B cell (primary cell): ENCODE measurements around the gene DTD1. TPM values are rescaled to one million over a fixed set of nuclear protein-coding genes. Genes with fewer than 3 reads are reported as not detected.

Experiments used
- ATAC-seq: fragments of 200-7000 bp; cut with Tn5 transposase; one replicate; pipeline ENCODE4 v1.10.0; 2021; ENCODE audit warnings: low read depth, mild to moderate bottlenecking, moderate number of reproducible peaks, moderate library complexity
- CTCF ChIA-PET: fragments of 350-600 bp; sonication (Branson Sonifier 250); formaldehyde crosslinking; loops from one replicate; lab custom pipeline; 2021; ENCODE audit warnings: antibody characterized with exemption, inconsistent platforms; lab: Charles Lee
- POLR2A ChIA-PET: fragments of 350-600 bp; sonication (Branson Sonifier 250); formaldehyde crosslinking; loops from one replicate; lab custom pipeline; 2021; ENCODE audit warnings: antibody characterized with exemption; lab: Charles Lee
- DNase-seq: peaks from one replicate; pipeline ENCODE4 v3.0.0; 2013
- H2AFZ ChIP-seq: 2 replicates; pipeline ENCODE4 v1.6.1; 2012; ENCODE audit warnings: mild to moderate bottlenecking, low read depth, low read length; ENCODE audit not compliant: insufficient read depth, poor library complexity, severe bottlenecking
- H3K27ac ChIP-seq, 2 donors: 1 replicate in 1 of 2; 2 replicates in 1 of 2; pipeline ENCODE4 v1.5.1; 2012 to 2013; ENCODE audit warnings: low read length in 2 of 2, mild to moderate bottlenecking in 2 of 2, moderate library complexity in 1 of 2
- H3K27me3 ChIP-seq, 4 experiments: fragments of 200-600 bp in 1 of 4; sonication (generic) in 1 of 4; replicated peaks in 1 of 4; 1 replicate in 2 of 4; 2 replicates in 2 of 4; pipeline versions ENCODE4 v1.6.1 to v1.7.0; 2013 to 2016; ENCODE audit warnings: low read length in 3 of 4, mild to moderate bottlenecking in 2 of 4, mixed read lengths in 1 of 4, moderate library complexity in 1 of 4; ENCODE audit not compliant: insufficient read depth in 4 of 4, control insufficient read depth in 3 of 4; ENCODE audit errors: control extremely low read depth in 1 of 4
- H3K36me3 ChIP-seq, 2 experiments: replicated peaks in 1 of 2; 1 replicate in 1 of 2; 2 replicates in 1 of 2; pipeline versions ENCODE4 v1.6.1 to v1.7.1; 2013; ENCODE audit warnings: low read length in 1 of 2; ENCODE audit not compliant: insufficient read depth in 2 of 2, control insufficient read depth in 1 of 2; ENCODE audit errors: control extremely low read depth in 1 of 2, extremely low read depth in 1 of 2
- H3K4me1 ChIP-seq, 2 donors: fragments of 200-600 bp in 1 of 2; sonication (generic) in 1 of 2; 1 replicate in 1 of 2; 2 replicates in 1 of 2; pipeline versions ENCODE4 v1.5.1 to v1.6.1; 2013 to 2017; ENCODE audit warnings: low read length in 2 of 2; ENCODE audit not compliant: control insufficient read depth in 2 of 2, insufficient read depth in 2 of 2
- H3K4me2 ChIP-seq: replicated peaks from 2 replicates; pipeline ENCODE3; 2012; ENCODE audit warnings: mild to moderate bottlenecking, low read depth, low read length; ENCODE audit not compliant: poor library complexity, severe bottlenecking
- H3K4me3 ChIP-seq, 5 experiments: fragments of 200-600 bp in 1 of 5; sonication (generic) in 1 of 5; 1 replicate in 3 of 5; 2 replicates in 2 of 5; pipeline versions ENCODE4 v1.5.1 to v1.7.0; 2011 to 2016; ENCODE audit warnings: low read length in 4 of 5, mild to moderate bottlenecking in 4 of 5, low read depth in 2 of 5, control low read depth in 1 of 5, moderate library complexity in 1 of 5; ENCODE audit not compliant: insufficient read depth in 1 of 5; ENCODE audit errors: control extremely low read depth in 1 of 5, extremely low read depth in 1 of 5
- H3K79me2 ChIP-seq: fragments of 200-600 bp; sonication (generic); one replicate; pipeline ENCODE4 v1.6.0; 2016; ENCODE audit warnings: low read length; ENCODE audit not compliant: control insufficient read depth, insufficient read depth
- H3K9ac ChIP-seq: fragments of 200-600 bp; sonication (generic); 2 replicates; pipeline ENCODE4 v1.6.1; 2017; ENCODE audit warnings: mild to moderate bottlenecking, low read length, moderate library complexity
- H3K9me3 ChIP-seq, 3 donors: one replicate each; pipeline versions ENCODE4 v1.6.1 to v1.7.1; 2013; ENCODE audit warnings: low read length in 2 of 3; ENCODE audit not compliant: control insufficient read depth in 2 of 3, insufficient read depth in 1 of 3; ENCODE audit errors: control extremely low read depth in 1 of 3
- H4K20me1 ChIP-seq: 2 replicates; pipeline ENCODE4 v1.6.0; 2012; ENCODE audit warnings: mild to moderate bottlenecking, low read length; ENCODE audit not compliant: insufficient read depth, control insufficient read depth, poor library complexity, severe bottlenecking
- H3K27ac Mint-ChIP-seq: one replicate; pipeline ENCODE4 v1.8.0; 2021; ENCODE audit warnings: mixed read lengths
- H3K27me3 Mint-ChIP-seq: one replicate; pipeline ENCODE4 v1.8.0; 2021; ENCODE audit warnings: mixed read lengths
- H3K4me1 Mint-ChIP-seq: one replicate; pipeline ENCODE4 v1.8.0; 2021; ENCODE audit warnings: mixed read lengths
- H3K4me3 Mint-ChIP-seq: one replicate; pipeline ENCODE4 v1.8.0; 2021; ENCODE audit warnings: mixed read lengths
- H3K9me3 Mint-ChIP-seq: one replicate; pipeline ENCODE4 v1.8.0; 2022; ENCODE audit warnings: mixed read lengths; ENCODE audit not compliant: insufficient read depth
- CTCF ChIP-seq: fragments of 200-600 bp; IDR thresholded peaks from one replicate; pipeline ENCODE4 v1.8.0; 2022; ENCODE audit warnings: antibody characterized with exemption, mild to moderate bottlenecking
- EZH2 ChIP-seq: IDR thresholded peaks from 2 replicates; pipeline ENCODE4 v1.6.1; 2012; ENCODE audit warnings: borderline replicate concordance, low read depth, mild to moderate bottlenecking, moderate library complexity, low read length; ENCODE audit not compliant: insufficient read depth, poor library complexity, severe bottlenecking
- WGBS: methylation state at CpG from one replicate; pipeline ENCODE4 v1.1.5; 2013; ENCODE audit warnings: missing lambda C conversion rate; ENCODE audit not compliant: insufficient coverage; 5-methylcytosine and 5-hydroxymethylcytosine counted together
- intact Hi-C: fragments of 100-400 bp; cut with micrococcal nuclease; formaldehyde crosslinking; loops from one replicate; pipeline ENCODE4 v1.10.0; 2022
- polyA plus RNA-seq: library from polyadenylated mRNA; depleted of rRNA; stranded (reverse); fragments of >200 nt; gene quantifications from 2 replicates; pipeline ENCODE4 v1.2.3, GENCODE V29; 2012
- total RNA-seq, 2 donors: library from RNA; stranded (reverse); fragments of 120-200 nt in 1 of 2; gene quantifications; 1 replicate in 1 of 2; 2 replicates in 1 of 2; pipeline versions ENCODE4 v1.2.3 to v1.2.4, GENCODE V29; 2013 to 2022

Gene DTD1
- total and polyA plus RNA-seq, 2 donors (not counting 1 experiment from before 2014, with no cell fraction given) = 18.7 to 20.4 TPM

- H3K36me3 ChIP-seq = no peaks in the 10 kb centered on the region
- peaks cover 0 to 5% (median 0%) of the 10 kb centered on the region in 3 donors for H3K9me3 ChIP-seq
- Mint-ChIP-seq H3K27me3 (peaks cover 31% of the 10 kb centered on the region), H3K9me3 (peaks cover 3% of the 10 kb centered on the region), H3K27ac (no peak overlapping the region), H3K4me3 (no peak overlapping the region), H3K4me1 (no peaks in the 10 kb centered on the region)
- H2AFZ ChIP-seq = no peak overlapping the region
- DNase-seq (no peak), ATAC-seq (no peak)
- no peak overlapping the region for H3K4me2 ChIP-seq
- H3K4me3 ChIP-seq = no peak overlapping the region
- intact Hi-C loops = no loop called here
- no peaks in the 10 kb centered on the region for H3K4me1 ChIP-seq
- TF ChIP-seq EZH2 = no peak
- TF ChIP-seq CTCF = no peak
- no peak overlapping the region for H3K9ac ChIP-seq
- ChIA-PET CTCF (no interaction called here), POLR2A (no interaction called here)
- no peaks in the 10 kb centered on the region for H4K20me1 ChIP-seq
- no peaks in the 10 kb centered on the region for H3K79me2 ChIP-seq
- peaks cover 0 to 12% (median 5%) of the 10 kb centered on the region in 4 experiments for H3K27me3 ChIP-seq
- no peak overlapping the region for H3K27ac ChIP-seq
These were observed 200.2 kb downstream of the DTD1 start for GRCh38 chr20:18788021-18788420.

GRCh38 chr20:18790787-18791186 is 202.9 kb downstream of the DTD1 start:
- peaks cover 4% of the 10 kb centered on the region for H3K79me2 ChIP-seq
- no peak overlapping the region for H3K4me2 ChIP-seq
- no peak overlapping the region for H2AFZ ChIP-seq
- Mint-ChIP-seq H3K27ac (no peak overlapping the region), H3K9me3 (peaks cover 3% of the 10 kb centered on the region), H3K4me1 (peaks cover 20% of the 10 kb centered on the region), H3K27me3 (peaks cover 25% of the 10 kb centered on the region), H3K4me3 (no peak overlapping the region)
- peaks cover 0 to 5% (median 0%) of the 10 kb centered on the region in 3 donors for H3K9me3 ChIP-seq
- no peaks in the 10 kb centered on the region for H3K36me3 ChIP-seq
- no peak overlapping the region for H3K4me3 ChIP-seq
- no peak for TF ChIP-seq CTCF
- ChIA-PET CTCF (no interaction called here), POLR2A (no interaction called here)
- 100% methylated on average over 1 of the region's 3 CpGs for WGBS
- ATAC-seq (no peak), DNase-seq (no peak)
- no peak overlapping the region for H3K27ac ChIP-seq
- intact Hi-C loops = loop anchor here (5.0 to 10.0 kb wide), 4 partner anchors 653 to 1924 kb away; partner anchors contain the start of genes CFAP61, CRNKL1, KAT14 and PET117
- H4K20me1 ChIP-seq = no peaks in the 10 kb centered on the region
- H3K9ac ChIP-seq = no peak overlapping the region
- H3K4me1 ChIP-seq = peaks cover 6 to 14% of the 10 kb centered on the region in 2 donors
- H3K27me3 ChIP-seq = peaks cover 0 to 12% (median 2%) of the 10 kb centered on the region in 4 experiments
